ENCODE measurements around the gene EMILIN3.
"Not testable (repeated sequence)": the region's sequence is repeated elsewhere in the genome, so short reads cannot be mapped to it uniquely, and the experiment has no call there.

The EMILIN3 gene

GRCh38 chr20:41314386-41314785, 52.2 kb downstream of the EMILIN3 start:
- no peak for DNase-seq

- DNase-seq, result not testable (repeated sequence)
Observed at GRCh38 chr20:41312009-41312408, 54.6 kb downstream of the EMILIN3 start.
